Fibroblast of skin of left quadriceps (primary cell): Measurements from ENCODE around the gene AOX1.
"Not testable (repeated sequence)": the region's sequence is repeated elsewhere in the genome, so short reads cannot be mapped to it uniquely, and the experiment has no call there.

Experiments used
- DNase-seq, 2 experiments: peaks; one replicate each; pipeline ENCODE4 v3.0.0-alpha.2; 2013; ENCODE audit warnings: low read depth in 2 of 2

Gene AOX1

DNA sequence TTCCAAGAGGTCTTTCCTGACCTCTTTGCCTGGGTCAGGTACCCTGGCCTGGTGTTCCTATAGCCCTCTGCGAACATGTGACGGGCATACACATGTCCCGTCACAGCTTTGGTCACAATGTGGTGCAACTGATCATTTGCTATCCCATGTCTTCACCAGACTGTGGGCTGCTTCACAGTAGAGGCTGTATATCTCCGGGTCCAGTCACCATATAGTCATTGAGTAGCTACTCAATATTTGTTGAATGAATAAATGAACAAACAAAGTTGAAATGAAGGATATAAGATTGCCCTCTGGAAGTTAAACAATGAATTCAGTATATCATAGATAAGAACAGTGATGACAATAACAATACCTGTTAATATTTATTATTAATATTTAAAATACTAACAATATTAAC is 16.8 kb downstream of the AOX1 start:
- DNase-seq = no peak

DNA sequence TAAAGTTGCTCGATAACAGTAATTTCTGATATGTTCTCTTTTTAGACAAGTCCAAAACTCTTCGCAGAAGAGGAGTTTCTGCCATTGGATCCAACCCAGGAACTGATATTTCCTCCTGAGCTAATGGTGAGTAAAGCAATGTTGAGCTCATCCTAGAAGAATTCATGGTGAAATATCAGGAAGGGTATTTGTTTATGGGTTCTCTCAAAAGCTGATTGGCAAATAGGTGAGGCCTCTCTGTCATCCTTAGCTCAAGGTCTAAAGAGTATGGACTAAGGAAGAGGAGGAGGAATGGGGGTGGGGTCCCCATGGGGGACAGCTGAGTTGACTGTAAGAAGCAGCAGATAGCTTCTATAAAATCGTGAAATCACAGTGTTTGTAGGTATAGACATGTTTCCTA is 18.2 kb downstream of the AOX1 start:
- peak; percentile 40 to 49 for DNase-seq

GRCh38 chr2:200604571-200605255 is 18.9 kb downstream of the AOX1 start:
- DNase-seq = no peak

DNA sequence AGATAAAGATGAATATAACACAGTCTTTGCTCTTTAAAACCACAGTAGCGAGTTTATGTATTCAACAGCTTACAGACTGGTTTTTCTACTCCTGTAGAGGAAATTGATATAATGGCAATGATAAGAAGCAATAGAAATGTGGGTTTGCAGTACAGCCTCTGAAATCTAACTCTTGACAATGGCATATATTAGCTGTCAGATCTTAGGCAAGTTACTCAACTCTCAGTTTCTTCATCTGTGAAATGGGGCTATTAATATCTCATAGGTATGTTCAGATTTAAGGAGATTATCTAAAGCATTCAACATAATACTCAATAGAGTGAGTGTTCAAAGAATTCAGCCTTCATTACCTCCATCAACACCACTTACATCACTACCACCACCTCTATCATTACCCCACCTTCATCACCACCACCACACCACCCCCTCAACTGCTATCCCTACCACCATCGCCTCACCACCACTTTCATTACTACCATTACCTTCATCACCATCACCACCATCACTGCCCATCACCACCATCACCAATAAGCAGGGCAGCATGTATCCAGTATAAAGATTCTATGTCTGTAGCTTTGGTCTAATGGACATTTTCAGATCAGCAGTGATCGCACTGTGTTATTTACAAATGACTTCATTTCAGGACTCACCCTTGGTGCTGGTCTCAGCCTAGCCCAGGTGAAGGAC is 22.7 kb downstream of the AOX1 start:
- no peak for DNase-seq

GRCh38 chr2:200609028-200609614 is 23.3 kb downstream of the AOX1 start:
- peak; percentile 84 to 86 for DNase-seq

- not testable (repeated sequence) for DNase-seq
These were observed 24.4 kb downstream of the AOX1 start for GRCh38 chr2:200610217-200610616.

DNA sequence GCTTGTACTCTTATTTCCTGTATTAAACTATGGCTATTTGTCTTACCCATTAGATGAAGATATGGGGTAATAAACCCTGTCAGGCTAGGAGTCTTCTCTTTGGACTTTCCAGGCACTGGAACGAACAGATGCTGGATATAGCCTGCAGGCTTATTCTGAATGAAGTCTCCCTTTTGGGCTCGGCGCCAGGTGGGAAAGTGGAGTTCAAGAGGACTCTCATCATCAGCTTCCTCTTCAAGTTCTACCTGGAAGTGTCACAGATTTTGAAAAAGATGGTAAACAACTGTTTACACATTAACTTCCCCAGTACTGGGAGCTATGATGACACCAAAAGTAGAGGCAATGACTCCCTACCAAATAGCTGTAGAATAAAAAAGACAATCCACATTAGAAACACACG is 27.9 kb downstream of the AOX1 start:
- no peak for DNase-seq

DNA sequence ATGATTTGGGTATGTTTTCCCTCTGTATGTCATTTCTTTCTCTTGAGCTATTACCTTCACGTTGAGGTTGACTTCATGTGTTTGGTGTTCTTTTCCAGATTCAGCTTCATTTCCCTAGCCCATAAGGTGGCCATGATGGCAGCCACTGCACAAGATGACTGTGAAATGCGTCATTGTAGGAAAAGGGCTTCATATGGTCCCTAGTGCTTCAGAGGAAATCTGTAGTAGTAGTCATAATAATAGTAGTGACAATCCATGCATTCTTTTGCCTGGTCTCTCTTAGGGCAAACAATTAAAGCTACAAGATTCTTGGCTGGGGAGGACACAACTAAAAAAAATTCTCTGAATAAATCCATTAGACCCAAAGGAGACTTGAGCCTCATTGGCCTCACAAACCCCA is 28.4 kb downstream of the AOX1 start:
- DNase-seq = no peak

DNA sequence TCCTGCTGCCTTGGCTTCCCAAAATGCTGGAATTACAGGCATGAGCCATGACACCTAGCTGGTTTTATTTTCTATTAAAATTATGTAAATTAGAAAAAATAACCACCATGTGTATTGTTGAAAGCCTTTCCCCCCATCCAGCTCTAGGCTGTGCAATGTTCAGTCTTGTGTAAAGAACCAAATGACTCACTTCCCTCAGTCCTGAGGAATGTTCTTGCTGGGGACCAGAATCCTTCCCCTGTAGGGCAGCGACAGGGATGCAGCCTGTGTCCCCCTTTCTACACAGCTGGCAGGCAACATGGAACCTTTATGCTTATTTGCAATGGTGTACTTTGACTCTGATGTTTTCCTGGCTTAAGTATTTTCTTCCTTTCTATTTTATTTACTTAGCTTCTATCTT is 29.4 kb downstream of the AOX1 start:
- DNase-seq = peak in 1 of 2 experiments; percentile 40

GRCh38 chr2:200616193-200616592 is 30.4 kb downstream of the AOX1 start:
- no peak for DNase-seq

DNA sequence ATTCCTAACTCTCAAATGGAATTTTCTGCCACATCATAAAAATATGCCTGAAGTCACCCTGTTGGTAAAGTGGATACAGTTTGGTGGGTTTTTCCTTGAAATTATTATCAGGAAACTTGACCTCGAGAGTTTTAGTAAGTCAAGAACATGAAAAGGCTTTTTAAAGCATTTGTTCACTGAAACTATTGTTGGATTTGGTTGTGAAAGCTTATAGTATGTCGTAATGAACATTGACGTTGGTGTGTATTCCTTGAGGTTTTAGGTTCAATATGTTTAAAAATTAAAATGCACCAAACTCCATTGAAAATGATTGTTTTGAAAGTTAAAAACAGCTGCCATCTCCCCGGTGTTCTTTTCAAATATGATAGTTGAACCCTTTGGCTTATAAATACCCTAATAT is 30.8 kb downstream of the AOX1 start:
- DNase-seq = no peak

DNA sequence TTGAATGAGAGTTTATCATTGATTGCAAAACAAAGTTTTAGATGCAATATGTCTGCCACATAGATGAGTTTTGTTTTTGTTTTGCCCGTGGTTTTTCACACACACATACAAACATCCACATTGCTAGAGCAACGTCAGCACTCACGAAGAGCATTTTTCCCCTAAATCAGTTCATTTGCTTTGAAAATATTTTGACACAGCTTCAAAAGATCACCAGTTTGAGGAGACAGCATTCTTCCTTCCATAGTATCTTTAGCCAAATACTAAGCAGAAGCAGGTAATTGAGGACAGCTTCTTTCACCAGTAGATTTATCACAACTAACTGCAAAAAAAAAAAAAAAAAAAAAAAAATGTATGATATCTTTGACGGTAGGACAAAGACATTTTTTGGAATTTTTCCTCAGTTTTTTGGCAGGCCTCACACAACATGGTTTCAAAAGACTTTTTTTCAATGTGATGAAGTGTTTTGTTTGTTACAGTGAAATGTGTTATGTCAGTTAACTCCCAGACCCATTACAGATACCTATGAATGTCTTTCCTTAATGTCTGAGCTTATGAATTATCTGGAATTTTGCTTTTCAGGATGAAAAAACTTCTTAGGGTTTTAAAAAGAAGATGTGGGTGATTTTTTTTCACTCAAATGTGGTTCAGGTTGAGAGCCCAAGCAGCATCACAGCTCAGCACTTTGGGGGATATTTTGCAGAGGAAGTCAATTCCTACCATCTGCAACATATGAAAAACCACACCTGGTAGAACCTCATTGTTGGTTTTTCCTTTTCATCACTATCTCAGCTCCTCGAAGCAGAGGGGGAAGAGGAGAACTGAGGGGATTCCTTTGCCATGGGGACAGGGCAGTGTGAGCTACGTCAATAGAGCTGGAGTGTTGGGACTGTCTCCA is 31.6 kb downstream of the AOX1 start:
- DNase-seq = no peak

GRCh38 chr2:200618054-200618419 is 32.2 kb downstream of the AOX1 start:
- no peak for DNase-seq

GRCh38 chr2:200618590-200619021 is 32.8 kb downstream of the AOX1 start:
- DNase-seq = peak; percentile 86 to 87

DNA sequence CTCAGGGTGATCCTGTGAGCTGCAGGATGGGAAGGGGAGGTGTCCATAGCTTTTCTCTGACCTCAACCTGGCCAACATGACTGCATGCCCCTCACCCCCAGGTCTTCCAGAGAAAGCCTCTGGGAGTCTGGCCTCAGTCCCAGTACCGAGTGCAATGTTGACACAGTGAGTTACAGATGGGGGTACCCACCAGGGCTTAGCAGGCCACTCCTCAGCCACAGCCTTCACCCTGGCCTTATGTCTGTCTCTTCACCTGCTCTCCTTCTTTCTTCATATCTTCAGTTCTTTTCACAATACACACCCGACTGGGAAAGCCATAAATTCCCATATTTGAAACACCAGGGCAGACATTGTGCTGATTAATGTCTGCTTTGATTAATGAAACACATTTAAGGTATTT is 33.5 kb downstream of the AOX1 start:
- DNase-seq = no peak

GRCh38 chr2:200620606-200621390 is 35.0 kb downstream of the AOX1 start:
- DNase-seq = no peak

GRCh38 chr2:200622106-200622505 is 36.3 kb downstream of the AOX1 start:
- DNase-seq = no peak

GRCh38 chr2:200624026-200624425 is 38.2 kb downstream of the AOX1 start:
- DNase-seq = no peak

DNA sequence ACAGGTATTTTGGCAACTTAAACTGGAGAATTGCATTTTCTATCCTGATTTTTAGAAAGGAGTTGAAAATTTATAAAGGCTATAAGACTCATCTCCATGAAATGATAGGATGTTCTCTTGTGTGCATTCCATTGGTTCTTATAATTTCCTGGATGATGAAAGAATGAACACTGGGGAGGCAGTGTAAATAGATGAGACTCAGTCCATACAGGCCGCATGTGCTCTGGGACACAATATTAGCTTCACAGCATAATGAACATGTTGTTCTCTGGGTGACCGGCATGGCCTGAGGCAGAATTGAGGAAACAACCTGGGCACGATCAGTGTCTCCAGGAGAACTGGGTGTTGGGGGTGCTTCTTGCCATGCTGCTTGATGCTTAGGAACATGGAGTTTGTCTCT is 38.8 kb downstream of the AOX1 start:
- peak; percentile 66 to 68 for DNase-seq

GRCh38 chr2:200625282-200625681 is 39.5 kb downstream of the AOX1 start:
- DNase-seq = no peak

GRCh38 chr2:200625958-200626363 is 40.1 kb downstream of the AOX1 start:
- no peak for DNase-seq
